Body of pancreas (tissue), 4 donors: Measurements from ENCODE around the gene ERBB4. TPM values are rescaled to one million over a fixed set of nuclear protein-coding genes. Genes with fewer than 3 reads are reported as not detected.

ENCODE experiments used
- ATAC-seq: fragments of 150-250 bp; one replicate; pipeline ENCODE4 v1.9.1; 2016
- DNase-seq, 4 donors: peaks; one replicate each; pipeline ENCODE4 v3.0.0-alpha.2; 2019
- H3K27ac ChIP-seq, 4 donors: fragments of 200-600 bp; sonication (generic); 1 replicate in 3 of 4; 2 replicates in 1 of 4; pipeline versions ENCODE4 v1.5.1 to v1.6.1; 2016 to 2019; ENCODE audit warnings: mild to moderate bottlenecking in 1 of 4, mixed read lengths in 1 of 4, moderate library complexity in 1 of 4
- H3K27me3 ChIP-seq, 2 donors: fragments of 200-600 bp; sonication (generic); one replicate each; pipeline ENCODE4 v1.6.0; 2016; ENCODE audit warnings: mild to moderate bottlenecking in 1 of 2
- H3K36me3 ChIP-seq, 2 donors: fragments of 200-600 bp; sonication (generic); replicated peaks in 1 of 2; 2 replicates each; pipeline ENCODE4 v1.5.1; 2016; ENCODE audit warnings: low read depth in 2 of 2; ENCODE audit not compliant: insufficient read depth in 1 of 2
- H3K4me1 ChIP-seq: fragments of 200-600 bp; sonication (generic); one replicate; pipeline ENCODE4 v1.6.0; 2016
- H3K4me3 ChIP-seq, 2 donors: fragments of 200-600 bp; sonication (generic); 1 replicate in 1 of 2; 2 replicates in 1 of 2; pipeline ENCODE4 v1.5.1; 2016 to 2019
- H3K9me3 ChIP-seq, 3 donors: fragments of 200-600 bp; sonication (generic); 1 replicate in 2 of 3; 2 replicates in 1 of 3; pipeline ENCODE4 v1.5.1; 2016
- CTCF ChIP-seq, 7 experiments: fragments of 450-650 bp in 4 of 7; fragments of 200-600 bp in 3 of 7; sonication (generic) in 3 of 7; IDR thresholded peaks; one replicate each; pipeline ENCODE4 v1.5.1; 2016 to 2019; ENCODE audit warnings: antibody characterized with exemption in 7 of 7
- POLR2A ChIP-seq, 3 donors: fragments of 450-650 bp; IDR thresholded peaks; one replicate each; pipeline ENCODE4 v1.6.1; 2016; ENCODE audit warnings: antibody characterized with exemption in 3 of 3, mild to moderate bottlenecking in 2 of 3
- WGBS, 2 donors: methylation state at CpG; one replicate each; pipeline ENCODE4 v1.1.5; 2017; 5-methylcytosine and 5-hydroxymethylcytosine counted together
- intact Hi-C: fragments of 100-400 bp; cut with DNase I; formaldehyde crosslinking; loops from one replicate; pipeline ENCODE4 v1.15.1; 2023
- total RNA-seq, 2 donors: library from RNA; depleted of rRNA; stranded (reverse); fragments of >200 nt; gene quantifications; one replicate each; pipeline ENCODE4 v1.1.0, GENCODE V29; 2016

The ERBB4 gene
- total RNA-seq, 2 donors from 2014 or later = 1.6 to 4.4 TPM

GRCh38 chr2:212078103-212078502, 460.5 kb downstream of the ERBB4 start:
- DNase-seq (no peak), ATAC-seq (no peak)
- TF ChIP-seq CTCF (IDR thresholded peaks at IDR 0.05) (no peak), POLR2A (IDR thresholded peaks at IDR 0.05) (no peak)
- no peaks in the 10 kb centered on the region for H3K27me3 ChIP-seq
- intact Hi-C loops = no loop called here
- H3K36me3 ChIP-seq = no peaks in the 10 kb centered on the region
- WGBS, 2 donors = 77 to 79% methylated on average over 4 of the region's 4 CpGs
- H3K4me3 ChIP-seq = no peak overlapping the region
- no peaks in the 10 kb centered on the region for H3K4me1 ChIP-seq
- no peak overlapping the region for H3K27ac ChIP-seq
- H3K9me3 ChIP-seq = no peaks in the 10 kb centered on the region

GRCh38 chr2:212076456-212076855, 462.1 kb downstream of the ERBB4 start:
- WGBS, 2 donors = 54% methylated on average over 4 of the region's 4 CpGs

GRCh38 chr2:212073360-212073759, 465.2 kb downstream of the ERBB4 start:
- no peak overlapping the region for H3K27ac ChIP-seq
- intact Hi-C loops = no loop called here
- DNase-seq (no peak), ATAC-seq (no peak)
- 77 to 85% methylated on average over 1 of the region's 1 CpG for WGBS, 2 donors
- H3K9me3 ChIP-seq = no peaks in the 10 kb centered on the region
- H3K4me1 ChIP-seq = no peaks in the 10 kb centered on the region
- TF ChIP-seq POLR2A (IDR thresholded peaks at IDR 0.05) (no peak), CTCF (IDR thresholded peaks at IDR 0.05) (no peak)
- no peak overlapping the region for H3K4me3 ChIP-seq
- no peaks in the 10 kb centered on the region for H3K36me3 ChIP-seq
- H3K27me3 ChIP-seq = no peaks in the 10 kb centered on the region

More at GRCh38 chr2:212076456-212076855, 462.1 kb downstream of the ERBB4 start:
- Histone ChIP-seq H3K9me3 (no peaks in the 10 kb centered on the region), H3K27me3 (no peaks in the 10 kb centered on the region), H3K4me3 (no peak overlapping the region), H3K36me3 (no peaks in the 10 kb centered on the region), H3K27ac (no peak overlapping the region), H3K4me1 (no peaks in the 10 kb centered on the region)
- DNase-seq = no peak
- intact Hi-C loops = no loop called here
- no peak for ATAC-seq
- TF ChIP-seq CTCF (IDR thresholded peaks at IDR 0.05) = no peak
- no peak for TF ChIP-seq POLR2A (IDR thresholded peaks at IDR 0.05)

GRCh38 chr2:212066546-212066945, 472.1 kb downstream of the ERBB4 start:
- Histone ChIP-seq H3K36me3 (no peaks in the 10 kb centered on the region), H3K4me3 (no peak overlapping the region), H3K27ac (no peak overlapping the region), H3K27me3 (no peaks in the 10 kb centered on the region), H3K9me3 (no peaks in the 10 kb centered on the region), H3K4me1 (no peaks in the 10 kb centered on the region)
- ATAC-seq (no peak), DNase-seq (no peak)
- intact Hi-C loops = no loop called here
- TF ChIP-seq CTCF (IDR thresholded peaks at IDR 0.05) (no peak), POLR2A (IDR thresholded peaks at IDR 0.05) (no peak)
- 66 to 78% methylated on average over 2 of the region's 2 CpGs for WGBS, 2 donors

GRCh38 chr2:212064318-212064717, 474.3 kb downstream of the ERBB4 start:
- TF ChIP-seq CTCF (IDR thresholded peaks at IDR 0.05) (no peak), POLR2A (IDR thresholded peaks at IDR 0.05) (no peak)
- intact Hi-C loops = no loop called here
- no peaks in the 10 kb centered on the region for H3K9me3 ChIP-seq
- 78 to 83% methylated on average over 2 of the region's 2 CpGs for WGBS, 2 donors
- H3K4me1 ChIP-seq = no peaks in the 10 kb centered on the region
- H3K27me3 ChIP-seq = no peaks in the 10 kb centered on the region
- no peak overlapping the region for H3K4me3 ChIP-seq
- DNase-seq = no peak
- no peaks in the 10 kb centered on the region for H3K36me3 ChIP-seq
- ATAC-seq = no peak
- no peak overlapping the region for H3K27ac ChIP-seq
